NCI-H1436 treated with DMSO at 0.1 percent for 48 hours (cell line): ENCODE measurements around the gene PLCB2.

Experiments used
- DNase-seq: peaks from one replicate; lab custom pipeline; 2025; lab: John Stamatoyannopoulos, UW

PLCB2 gene

GRCh38 chr15:40285151-40285550 lies 22.6 kb downstream of the PLCB2 start:
- no peak for DNase-seq

DNA sequence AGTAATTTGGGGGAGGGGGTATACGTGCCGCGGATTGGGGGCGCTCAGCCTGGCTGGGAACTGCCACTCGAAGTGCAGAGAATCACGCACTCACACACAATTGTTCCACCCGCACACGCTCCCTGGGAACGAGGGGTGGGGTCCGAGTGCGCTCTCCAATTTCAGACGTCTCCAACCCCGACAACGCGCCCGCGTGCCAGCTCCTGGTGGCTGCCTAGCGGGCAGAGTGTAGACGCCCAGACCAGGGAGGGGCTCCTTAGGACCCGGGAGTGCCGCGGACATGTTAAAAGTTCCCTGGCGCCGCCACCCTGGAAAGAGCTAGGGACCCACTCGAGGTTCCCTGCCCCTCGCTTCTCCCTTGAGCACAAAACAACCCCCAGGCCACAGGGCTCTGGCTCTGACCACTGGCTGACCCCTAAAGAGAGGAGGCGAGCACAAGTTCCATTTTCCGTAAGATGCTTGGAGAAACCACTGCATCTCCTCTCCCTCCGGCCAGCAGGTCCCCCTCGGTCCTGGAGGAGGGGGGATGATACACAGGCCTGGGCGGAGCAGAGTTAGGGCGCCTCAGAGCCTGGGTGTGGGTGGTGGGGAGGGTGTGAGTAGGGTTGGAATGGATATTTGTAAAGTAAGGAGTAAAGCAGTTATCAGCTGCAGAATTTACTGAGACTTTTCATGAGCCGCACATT lies 24.0 kb downstream of the PLCB2 start:
- no peak for DNase-seq

DNA sequence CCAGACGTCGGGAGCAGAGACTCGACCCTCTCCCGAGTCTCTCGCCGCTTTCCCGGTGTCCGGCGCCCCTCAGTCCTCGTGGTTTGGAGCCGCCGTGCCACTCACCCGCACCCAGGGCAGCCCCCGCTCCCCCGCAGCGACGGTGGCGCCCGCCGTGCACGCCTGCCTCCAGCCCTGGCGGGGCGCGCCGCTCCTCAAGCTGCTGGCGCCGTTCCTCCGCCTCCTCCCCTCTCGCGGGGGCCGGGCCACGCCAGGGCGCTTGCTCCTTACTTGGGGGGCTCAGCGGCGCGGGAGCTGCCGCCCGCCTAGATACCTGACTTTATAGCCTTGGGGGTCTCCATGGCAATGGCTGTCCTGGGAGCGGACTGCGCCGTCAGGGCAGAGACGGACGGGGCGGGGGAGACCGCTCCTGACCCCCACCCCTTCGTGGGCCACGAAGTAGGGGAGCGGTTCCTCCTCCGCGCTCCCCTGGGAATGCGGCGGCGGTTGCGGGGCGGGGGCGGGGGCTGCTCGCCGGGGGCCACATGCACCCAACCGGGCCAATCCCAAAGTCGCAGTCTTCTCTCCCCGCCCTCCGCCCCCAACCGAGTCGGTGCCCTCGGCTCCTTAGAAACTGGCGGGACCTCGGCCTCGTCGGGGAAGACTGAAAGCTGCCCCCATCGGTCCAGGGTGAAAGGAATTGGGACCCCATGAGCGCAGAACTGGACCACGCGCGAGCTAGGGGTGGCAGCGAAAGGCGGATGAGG lies 24.7 kb downstream of the PLCB2 start, which contains the start of gene ANKRD63:
Gene ANKRD63 (minus strand): TSS at position 196 of the 746 bp plus-strand sequence. CDS start 478 bp downstream, outside the sequence.
- no peak for DNase-seq

DNA sequence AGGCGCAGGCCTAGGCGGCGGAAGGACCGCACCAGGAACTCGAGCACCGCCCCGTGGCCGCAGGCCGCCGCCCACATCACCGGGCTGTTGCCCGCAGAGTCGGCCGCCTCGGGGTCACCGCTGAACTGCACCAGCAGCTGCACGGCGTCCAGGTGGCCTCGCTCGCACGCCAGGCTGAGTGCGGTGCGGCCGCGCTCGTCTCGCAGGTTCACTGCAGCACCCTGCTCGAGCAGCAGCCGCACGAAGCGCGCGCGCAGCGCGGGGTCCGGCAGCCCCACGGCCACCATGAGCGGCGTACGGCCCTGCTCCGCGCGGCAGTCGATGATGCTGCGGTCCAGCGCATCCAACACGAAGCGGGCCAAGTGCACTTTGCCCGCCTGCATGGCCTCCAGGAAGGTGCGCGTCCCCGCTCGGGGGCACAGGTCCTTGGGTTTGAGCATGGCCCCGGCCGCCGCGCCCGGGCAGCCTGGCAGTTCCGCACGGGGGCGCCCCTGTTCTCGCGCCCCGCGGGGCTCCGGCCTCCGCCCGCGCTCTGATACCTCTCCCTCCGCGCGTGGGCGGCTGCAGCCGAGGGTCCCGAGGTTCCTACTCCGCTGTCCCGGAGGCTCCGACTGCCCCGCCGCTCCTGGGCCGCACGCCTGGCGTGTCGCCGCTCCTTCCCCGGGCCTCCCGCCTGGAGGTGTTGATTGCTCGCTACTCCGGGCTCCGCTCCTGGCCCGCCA lies 25.4 kb downstream of the PLCB2 start:
- DNase-seq, result no peak

DNA sequence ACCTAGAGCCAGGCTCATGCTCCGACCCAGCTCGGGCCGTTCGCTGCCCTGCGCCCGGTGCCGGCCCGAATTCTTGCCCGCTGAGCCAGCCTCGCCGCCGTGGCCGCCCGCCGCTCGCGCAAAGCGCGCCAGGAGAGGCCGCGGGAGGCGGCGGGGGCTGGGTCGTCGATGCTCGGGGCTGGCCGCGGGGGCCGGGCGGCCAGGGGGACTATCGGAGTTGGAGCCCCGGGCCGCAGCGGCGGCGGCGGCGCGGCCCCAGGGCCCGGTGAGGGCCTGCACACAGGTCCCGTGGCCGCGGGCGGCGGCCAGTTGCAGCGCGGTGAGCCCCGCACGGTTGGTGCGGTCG lies 26.0 kb downstream of the PLCB2 start:
- DNase-seq, result no peak

DNA sequence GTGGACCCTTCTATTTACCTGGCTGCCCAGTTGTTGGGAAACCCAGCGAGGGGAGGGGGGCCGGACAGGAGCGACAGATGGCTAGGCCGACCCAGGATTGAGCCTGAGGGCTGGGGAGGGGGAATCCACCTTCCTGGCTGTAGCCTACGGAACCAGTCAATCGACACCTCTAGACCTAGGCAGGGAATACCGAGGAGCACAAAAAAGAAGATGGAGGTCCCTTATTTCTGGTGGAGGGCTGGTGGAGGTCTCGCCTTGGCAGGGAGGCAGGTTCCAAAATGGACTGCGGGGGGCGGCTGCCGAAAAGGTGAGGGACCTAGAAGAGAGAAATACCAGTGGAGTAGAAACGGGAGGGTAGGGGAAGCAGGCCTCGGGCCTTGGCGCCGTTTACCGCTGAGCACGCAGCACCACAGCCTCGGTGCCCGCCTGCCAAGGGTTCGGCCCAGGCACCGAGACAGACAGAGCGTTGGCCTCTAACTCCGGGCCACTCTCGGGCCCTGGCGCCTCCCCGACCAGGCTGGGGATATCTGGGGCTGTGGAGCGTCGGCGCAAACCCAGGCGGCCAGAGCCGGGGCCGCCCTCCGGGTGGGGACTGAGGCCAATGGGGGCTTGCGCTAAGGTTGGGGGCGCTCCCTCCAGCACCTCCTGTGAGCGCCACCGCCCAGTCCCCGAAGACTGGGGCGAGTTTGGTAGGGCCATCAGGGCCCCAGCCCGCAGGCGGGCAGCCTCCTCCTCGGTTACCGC lies 26.5 kb downstream of the PLCB2 start:
- no peak for DNase-seq

DNA sequence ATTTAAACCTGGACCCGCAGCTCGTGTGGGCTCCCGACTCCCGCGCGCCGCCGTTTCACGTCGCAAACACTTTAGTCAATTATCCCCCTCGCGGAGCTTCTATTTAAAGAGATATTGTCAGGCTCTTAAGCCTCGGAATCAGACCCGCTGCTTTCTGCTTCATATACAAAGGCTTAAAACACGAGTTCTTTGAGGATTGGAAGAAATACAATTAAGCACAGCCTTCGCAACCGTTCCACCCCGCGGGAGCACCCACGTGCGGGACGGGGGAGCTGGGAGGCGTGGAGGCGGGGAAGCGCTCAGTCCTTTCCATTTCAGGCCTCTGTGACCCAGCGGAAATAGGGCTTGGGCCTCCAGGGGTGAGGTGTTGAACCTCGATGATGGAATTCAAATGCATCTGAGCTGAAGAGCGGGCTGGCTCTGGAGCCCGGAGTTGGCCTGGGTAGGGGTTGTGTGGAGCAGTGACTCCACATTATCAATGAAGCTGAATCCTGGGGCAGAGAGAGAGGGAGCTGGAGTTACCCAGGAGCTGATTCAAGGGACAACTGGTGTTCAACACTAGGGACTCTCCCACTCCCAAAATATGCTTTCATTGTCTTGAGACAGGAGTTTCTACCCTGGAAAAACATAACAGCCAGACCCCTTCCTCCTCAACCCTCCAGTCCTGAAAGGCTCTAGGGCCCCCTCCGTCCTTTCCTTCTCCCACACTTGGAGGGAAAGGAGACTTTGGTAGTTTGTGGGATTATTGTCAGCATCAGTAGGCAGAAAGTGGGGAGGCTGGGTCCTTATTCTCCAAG lies 27.3 kb downstream of the PLCB2 start:
- no peak for DNase-seq

DNA sequence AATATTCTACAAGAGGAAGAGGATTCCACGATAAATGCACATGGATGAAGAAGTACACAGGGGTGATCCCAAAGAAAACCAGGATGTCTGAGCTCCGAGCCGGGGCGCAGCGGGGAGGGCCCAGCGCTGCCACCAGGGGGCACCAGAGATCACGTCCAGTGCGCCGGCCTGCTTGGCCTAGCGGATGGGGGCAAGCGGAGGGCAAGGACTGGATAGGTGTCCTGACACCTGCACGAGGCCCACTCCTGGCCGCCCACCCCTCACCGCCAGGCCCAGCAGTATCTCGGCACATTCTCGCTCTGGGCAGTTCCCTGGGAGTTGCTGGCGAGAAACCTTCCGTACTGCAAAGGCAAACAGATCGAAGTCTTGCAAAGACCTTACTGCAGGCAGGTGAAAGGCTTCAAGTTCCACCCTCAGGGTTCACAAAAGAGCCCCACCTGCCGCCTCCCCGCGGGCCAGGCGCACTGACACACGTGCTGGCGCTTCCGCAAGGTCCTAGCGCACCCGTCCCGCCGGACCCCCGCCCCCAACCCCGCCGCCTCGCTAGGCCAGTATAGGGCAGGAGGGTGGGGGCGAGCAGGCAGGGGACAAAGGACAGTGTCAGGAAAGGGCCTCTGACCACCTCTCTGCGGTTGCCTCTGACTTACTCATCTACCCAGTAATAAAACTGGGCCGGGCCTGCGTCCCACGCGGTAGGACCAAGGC lies 28.1 kb downstream of the PLCB2 start:
- DNase-seq, result no peak

DNA sequence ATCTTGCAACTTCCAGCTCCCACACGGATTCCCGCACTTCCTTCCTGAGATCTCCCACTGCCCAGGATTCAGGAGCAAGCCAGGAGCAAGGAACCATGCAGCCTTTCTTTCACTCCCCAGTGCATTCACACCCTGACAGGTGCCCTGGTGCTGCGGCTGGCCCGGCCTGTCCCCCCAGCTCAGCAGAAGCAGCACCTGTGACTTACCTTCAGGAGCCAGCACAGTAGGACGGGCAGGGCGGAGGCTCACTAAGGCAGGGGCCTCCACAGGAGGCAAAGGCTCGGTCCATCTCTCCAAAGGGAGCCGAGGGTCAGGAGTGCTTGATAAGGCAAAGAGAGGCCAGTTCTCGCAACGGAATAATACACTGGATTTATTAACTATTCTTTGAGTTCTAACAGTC lies 29.7 kb downstream of the PLCB2 start:
- DNase-seq, result no peak

- DNase-seq, result no peak
Observed at GRCh38 chr15:40277471-40277870, 30.3 kb downstream of the PLCB2 start.

DNA sequence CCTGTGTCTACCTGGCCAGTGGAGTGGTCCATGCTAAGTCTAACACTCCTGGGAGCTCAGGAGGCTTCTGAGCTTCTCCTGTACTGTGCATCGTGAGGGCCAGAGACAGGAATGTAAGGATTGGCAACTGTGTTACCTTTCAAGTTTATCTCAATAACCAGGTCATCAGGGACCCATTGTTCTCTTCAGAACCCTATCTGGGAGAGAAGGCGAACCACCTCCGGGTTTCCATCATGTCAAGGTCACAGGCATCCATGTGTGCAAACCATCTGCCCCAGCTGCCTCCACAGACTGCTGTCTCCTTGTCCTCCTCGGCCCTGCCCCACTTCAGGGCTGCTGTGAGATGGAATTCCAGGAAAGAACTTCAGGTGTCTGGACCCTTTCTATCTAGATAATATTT lies 30.8 kb downstream of the PLCB2 start:
- DNase-seq, result no peak

GRCh38 chr15:40275954-40276353 lies 31.8 kb downstream of the PLCB2 start:
- no peak for DNase-seq

- DNase-seq, result no peak
Observed at GRCh38 chr15:40275523-40275922, 32.2 kb downstream of the PLCB2 start.

- no peak for DNase-seq
Observed at GRCh38 chr15:40274350-40275274, 33.1 kb downstream of the PLCB2 start.

DNA sequence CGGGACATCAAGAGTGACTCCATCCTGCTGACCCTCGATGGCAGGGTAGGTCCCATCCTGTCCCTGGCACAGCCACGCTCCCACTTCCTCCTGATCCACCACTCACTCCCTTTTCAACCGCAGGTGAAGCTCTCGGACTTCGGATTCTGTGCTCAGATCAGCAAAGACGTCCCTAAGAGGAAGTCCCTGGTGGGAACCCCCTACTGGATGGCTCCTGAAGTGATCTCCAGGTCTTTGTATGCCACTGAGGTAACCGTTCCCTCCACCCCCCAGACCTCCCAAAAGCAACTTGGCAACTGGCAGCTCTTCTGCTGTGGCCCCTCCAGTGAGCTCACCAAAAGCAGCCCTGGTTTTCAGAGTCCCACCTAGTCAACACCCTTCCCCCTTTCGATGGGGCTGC lies 34.3 kb downstream of the PLCB2 start:
- no peak for DNase-seq

DNA sequence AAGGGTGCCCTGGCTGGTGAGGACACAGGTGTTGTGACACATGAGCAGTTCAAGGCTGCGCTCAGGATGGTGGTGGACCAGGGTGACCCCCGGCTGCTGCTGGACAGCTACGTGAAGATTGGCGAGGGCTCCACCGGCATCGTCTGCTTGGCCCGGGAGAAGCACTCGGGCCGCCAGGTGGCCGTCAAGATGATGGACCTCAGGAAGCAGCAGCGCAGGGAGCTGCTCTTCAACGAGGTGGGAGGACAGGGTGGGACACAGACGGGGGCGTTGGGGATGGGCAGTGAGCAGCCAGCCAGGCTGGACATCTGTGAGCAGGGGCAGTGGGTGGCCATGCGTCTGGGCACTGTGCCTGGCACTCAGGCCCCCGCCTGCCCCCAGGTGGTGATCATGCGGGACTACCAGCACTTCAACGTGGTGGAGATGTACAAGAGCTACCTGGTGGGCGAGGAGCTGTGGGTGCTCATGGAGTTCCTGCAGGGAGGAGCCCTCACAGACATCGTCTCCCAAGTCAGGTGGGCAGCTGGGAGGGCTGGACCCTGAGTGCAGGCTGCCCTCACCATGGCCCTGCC lies 35.2 kb downstream of the PLCB2 start:
- DNase-seq, result no peak

DNA sequence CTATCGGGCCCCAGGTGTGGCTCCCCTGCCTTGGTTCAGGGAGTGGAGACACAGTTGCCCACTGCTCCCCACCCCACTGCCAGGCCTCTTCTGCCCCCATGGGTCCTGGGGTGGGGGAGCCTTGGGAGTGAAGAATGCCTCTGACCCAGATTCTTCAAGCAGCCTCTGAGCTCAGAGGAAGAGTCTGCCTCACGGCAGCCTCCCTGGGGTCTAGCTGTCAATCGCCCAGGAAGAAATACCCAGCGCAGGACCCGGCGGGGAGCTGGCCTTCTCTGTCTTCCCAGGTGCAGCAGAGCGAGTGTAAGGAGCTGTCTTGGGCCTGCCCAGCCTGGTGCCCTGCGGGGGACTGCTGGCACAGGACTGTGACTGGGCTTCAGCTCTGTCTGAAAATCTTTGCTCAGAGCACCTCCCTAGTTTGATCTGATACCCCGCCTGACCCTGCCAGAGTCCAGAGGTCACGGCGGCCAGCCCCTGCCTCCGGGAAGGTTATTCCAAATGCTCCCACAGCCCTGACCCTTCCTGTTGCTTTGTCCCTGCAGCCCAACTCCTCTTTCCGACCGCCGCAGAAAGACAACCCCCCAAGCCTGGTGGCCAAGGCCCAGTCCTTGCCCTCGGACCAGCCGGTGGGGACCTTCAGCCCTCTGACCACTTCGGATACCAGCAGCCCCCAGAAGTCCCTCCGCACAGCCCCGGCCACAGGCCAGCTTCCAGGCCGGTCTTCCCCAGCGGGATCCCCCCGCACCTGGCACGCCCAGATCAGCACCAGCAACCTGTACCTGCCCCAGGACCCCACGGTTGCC lies 35.9 kb downstream of the PLCB2 start:
- DNase-seq, result no peak

DNA sequence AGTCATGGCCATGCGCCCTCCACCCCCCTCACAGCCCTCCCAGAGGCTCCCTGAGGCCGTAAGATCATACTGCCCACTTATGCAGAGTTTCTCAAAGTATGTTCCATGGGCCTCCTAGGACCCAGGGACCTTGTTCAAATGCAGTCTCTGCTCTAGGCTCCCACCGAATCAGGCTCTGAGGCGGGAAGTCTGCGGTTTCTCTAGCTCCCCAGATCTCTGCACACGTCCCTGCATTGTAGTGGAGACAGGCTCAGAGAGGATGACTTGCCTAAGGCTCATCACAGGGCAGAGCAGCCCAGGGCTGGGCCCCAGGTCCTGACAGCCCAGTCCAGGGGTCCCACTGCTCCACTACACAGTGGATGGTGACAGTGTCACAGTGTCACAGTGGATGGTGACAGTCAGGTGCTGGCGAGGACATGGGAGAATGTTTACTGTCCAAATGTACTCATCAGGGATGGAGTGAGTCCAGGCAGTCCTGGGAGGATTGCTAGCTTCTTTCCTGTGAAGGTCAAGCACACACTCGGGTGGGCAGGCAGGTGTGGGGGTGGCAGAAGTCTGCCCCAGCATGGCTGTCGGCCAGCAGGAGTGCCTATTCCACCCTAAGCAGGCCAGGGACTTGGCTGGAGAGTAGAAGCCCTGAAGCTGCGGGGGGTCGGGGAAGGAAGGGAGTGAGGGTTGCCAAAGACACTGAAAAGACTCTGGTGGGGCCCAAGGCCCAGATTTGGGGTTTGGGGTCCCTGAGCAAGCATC lies 37.3 kb downstream of the PLCB2 start:
- DNase-seq, result no peak
